IPS-11a (cell line): Measurements from ENCODE around the gene GRIP2.

Experiments
- H3K4me3 ChIP-seq: one replicate; pipeline ENCODE4 v1.5.1; 2013; ENCODE audit warnings: low read depth, low read length, control low read depth

Gene GRIP2

GRCh38 chr3:14539742-14540491, at the start of gene GRIP2:
Gene GRIP2 (minus strand): TSS chr3:14540342. CDS start chr3:14540308, 34 bp downstream.
- H3K4me3 ChIP-seq = no peak within 1 kb of the TSS

GRCh38 chr3:14588425-14589112, 48.4 kb upstream of the GRIP2 start:
- H3K4me3 ChIP-seq = no peak overlapping the region

GRCh38 chr3:14587740-14588360, 47.7 kb upstream of the GRIP2 start:
- no peak overlapping the region for H3K4me3 ChIP-seq

- no peak overlapping the region for H3K4me3 ChIP-seq
Observed at GRCh38 chr3:14586611-14587010, 46.5 kb upstream of the GRIP2 start.

GRCh38 chr3:14583548-14584091, 43.5 kb upstream of the GRIP2 start:
- H3K4me3 ChIP-seq = no peak overlapping the region

GRCh38 chr3:14582045-14582410, 41.9 kb upstream of the GRIP2 start:
- H3K4me3 ChIP-seq = no peak overlapping the region

- no peak overlapping the region for H3K4me3 ChIP-seq
Observed at GRCh38 chr3:14581334-14582044, 41.3 kb upstream of the GRIP2 start.

GRCh38 chr3:14577897-14578296, 37.8 kb upstream of the GRIP2 start:
- no peak overlapping the region for H3K4me3 ChIP-seq

- no peak overlapping the region for H3K4me3 ChIP-seq
Observed at GRCh38 chr3:14576163-14576562, 36.0 kb upstream of the GRIP2 start.

- no peak overlapping the region for H3K4me3 ChIP-seq
Observed at GRCh38 chr3:14574183-14574582, 34.0 kb upstream of the GRIP2 start.

- no peak overlapping the region for H3K4me3 ChIP-seq
Observed at GRCh38 chr3:14573706-14574105, 33.6 kb upstream of the GRIP2 start.

- H3K4me3 ChIP-seq = no peak overlapping the region
Observed at GRCh38 chr3:14570864-14571263, 30.7 kb upstream of the GRIP2 start.

GRCh38 chr3:14570089-14570488, 29.9 kb upstream of the GRIP2 start:
- H3K4me3 ChIP-seq = no peak overlapping the region

- H3K4me3 ChIP-seq = no peak overlapping the region
Observed at GRCh38 chr3:14569474-14570000, 29.4 kb upstream of the GRIP2 start.

- H3K4me3 ChIP-seq = no peak overlapping the region
Observed at GRCh38 chr3:14568269-14568668, 28.1 kb upstream of the GRIP2 start.

GRCh38 chr3:14566812-14567211, 26.7 kb upstream of the GRIP2 start:
- no peak overlapping the region for H3K4me3 ChIP-seq

GRCh38 chr3:14565868-14566588, 25.9 kb upstream of the GRIP2 start:
- H3K4me3 ChIP-seq = no peak overlapping the region

GRCh38 chr3:14564741-14565140, 24.6 kb upstream of the GRIP2 start:
- H3K4me3 ChIP-seq = no peak overlapping the region

GRCh38 chr3:14563946-14564539, 23.9 kb upstream of the GRIP2 start:
- no peak overlapping the region for H3K4me3 ChIP-seq
